Stimulated activated CD8-positive, alpha-beta memory T cell treated with anti-CD3 and anti-CD28 coated beads, Interleukin-7, amount 100 ng/mL, for 48 hours (primary cell): ENCODE results near the gene IER5L.
A peak's percentile ranks its signal among the peaks of the same experiment; 100 is the strongest.
"Not testable (repeated sequence)": the region's sequence is repeated elsewhere in the genome, so short reads cannot be mapped to it uniquely, and the experiment has no call there.

Source experiments
- DNase-seq, 2 donors: peaks; one replicate each; pipeline ENCODE4 v3.0.0-alpha.2; 2020; ENCODE audit warnings: low read depth in 1 of 2; ENCODE audit errors: extremely low read depth in 1 of 2

Gene IER5L

GRCh38 chr9:129204840-129205239 is 26.8 kb upstream of the IER5L start:
- no peak for DNase-seq

DNA sequence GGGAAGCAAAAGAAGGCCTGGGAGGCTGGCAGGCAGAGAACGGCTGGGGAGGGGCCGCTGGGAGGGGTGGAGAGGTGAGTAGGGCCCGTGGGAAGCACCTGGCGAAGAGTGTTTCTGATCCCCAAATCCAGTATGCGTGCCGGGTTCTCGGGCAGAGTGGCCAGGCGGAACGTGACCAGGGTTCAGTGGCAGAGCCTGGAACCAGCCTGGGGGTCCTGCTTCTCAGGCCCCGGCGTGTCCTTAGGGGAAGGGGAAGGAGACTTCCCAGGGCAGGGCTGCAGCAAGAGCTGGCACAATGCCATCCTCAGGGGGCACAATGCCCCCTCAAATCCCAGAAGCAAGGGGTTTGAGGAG is 25.5 kb upstream of the IER5L start:
- no peak for DNase-seq

DNA sequence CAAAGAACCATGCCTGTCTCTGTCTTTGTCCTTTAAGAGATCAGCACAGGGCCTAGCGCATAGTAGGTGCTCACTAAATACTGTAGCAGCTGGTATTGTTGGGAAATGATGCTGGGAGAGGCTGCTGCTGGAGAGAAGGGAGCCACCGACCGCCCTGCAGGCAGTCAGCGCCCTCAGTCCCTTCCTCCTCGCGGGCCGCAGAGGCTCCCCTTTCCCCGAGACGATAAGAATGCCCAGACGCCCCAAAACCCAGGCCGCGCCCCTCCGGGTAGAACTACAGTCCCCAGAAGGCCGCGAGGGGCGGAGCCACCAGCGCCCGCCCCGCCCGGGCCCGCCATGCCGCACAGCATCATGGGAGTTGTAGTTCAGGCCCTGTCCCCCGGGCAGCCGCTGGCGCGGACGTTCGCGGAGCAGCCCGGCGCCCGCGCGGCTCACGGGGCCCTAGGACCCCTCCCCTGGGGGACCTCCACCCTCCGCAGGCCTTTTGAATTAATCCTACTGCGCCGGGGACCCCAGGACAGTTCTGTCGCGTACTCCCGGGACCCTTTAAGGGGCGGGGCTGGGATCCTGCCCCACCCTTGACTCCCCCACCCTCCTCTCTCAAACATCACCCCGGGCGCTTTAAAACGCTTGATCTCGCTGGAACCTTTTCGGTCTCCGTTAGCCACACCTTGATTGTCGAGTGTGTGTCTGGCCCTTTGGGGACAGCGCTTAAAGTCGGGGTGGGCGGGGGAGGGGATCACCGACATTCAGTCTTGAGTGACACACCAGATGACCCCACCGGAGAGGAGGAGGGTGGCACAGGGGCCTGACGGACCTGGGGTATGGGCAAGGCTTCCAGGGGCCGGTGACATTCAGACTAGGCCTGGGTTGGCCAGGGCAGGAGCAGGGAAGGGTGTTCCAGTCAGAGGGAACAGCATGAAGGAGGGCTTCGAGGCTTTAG is 24.8 kb upstream of the IER5L start:
- peak; percentile 81 for DNase-seq

GRCh38 chr9:129201866-129202265 is 23.8 kb upstream of the IER5L start:
- no peak for DNase-seq

DNA sequence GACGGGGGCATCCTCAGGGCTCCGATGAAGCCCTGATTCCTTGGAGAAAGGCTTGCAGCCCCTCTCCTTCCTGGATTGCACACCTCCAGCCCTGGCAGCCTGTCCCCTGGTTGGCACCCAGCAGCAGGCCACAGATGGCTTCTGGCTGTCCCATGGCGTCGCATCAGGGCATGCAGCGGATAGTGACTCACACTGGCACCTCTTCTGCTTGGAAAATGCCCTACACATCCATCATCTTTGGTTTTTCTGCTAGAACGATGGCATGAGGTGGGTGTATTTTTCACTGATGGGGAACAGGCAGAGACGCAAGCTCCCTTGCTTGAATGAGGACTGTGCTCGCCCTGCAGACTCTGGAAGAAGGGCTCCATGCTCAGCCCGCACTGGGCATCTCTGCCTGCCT is 23.2 kb upstream of the IER5L start:
- DNase-seq = no peak

- no peak for DNase-seq
Measured at GRCh38 chr9:129200255-129200654, 22.2 kb upstream of the IER5L start.

GRCh38 chr9:129199044-129199435 is 21.0 kb upstream of the IER5L start:
- no peak for DNase-seq

DNA sequence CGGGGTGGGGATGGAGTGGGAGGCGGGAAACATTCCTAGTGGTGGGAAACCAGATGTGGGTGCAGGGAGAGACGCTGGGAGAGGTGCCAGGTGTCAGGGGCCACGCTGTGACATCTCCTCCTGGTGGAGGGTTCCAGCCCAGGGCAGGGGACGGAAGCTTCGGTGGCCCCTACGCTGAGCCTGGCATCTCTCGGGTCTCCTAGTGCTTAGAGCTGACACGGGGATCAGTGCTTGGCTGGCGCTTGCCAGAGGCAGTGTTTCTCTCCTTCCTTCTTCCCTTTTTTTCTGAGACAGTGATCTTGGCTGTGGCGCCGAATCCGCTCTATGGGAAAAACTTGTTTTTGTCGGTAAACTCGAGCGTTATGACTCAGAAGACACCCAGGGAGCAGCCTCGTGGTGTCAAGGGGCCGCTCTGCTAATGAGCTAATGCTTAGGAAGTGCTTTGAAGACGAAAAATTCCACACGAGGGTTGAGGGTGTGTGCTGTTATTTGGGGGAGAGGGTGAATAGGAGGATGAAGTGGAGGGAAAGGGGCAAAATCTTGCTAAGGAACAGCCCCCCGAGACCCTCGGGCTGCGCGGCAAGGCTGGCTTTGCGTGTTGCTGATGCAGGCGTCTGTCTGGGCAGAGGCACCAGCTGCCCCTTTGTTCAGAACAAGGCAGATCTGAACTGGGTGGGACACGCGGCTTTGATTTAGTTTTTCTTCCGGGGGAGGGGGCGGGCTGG is 20.4 kb upstream of the IER5L start:
- no peak for DNase-seq

DNA sequence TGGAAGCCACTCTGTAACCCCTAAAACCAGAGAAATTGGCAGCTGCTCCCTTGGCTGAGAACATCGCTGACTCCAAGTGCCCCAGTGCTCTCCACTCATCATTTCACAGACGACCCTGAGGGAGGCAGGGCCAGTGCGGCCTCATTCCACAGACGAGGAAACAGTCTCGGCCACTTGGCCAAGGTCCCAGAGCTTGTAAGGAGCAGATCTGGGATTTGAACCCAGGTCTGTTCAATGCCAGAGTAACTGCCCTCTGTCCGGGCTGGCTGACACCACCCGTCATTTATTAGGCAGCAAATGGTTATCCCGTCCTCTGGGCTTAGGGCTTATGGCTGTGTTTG is 19.9 kb upstream of the IER5L start:
- no peak for DNase-seq

DNA sequence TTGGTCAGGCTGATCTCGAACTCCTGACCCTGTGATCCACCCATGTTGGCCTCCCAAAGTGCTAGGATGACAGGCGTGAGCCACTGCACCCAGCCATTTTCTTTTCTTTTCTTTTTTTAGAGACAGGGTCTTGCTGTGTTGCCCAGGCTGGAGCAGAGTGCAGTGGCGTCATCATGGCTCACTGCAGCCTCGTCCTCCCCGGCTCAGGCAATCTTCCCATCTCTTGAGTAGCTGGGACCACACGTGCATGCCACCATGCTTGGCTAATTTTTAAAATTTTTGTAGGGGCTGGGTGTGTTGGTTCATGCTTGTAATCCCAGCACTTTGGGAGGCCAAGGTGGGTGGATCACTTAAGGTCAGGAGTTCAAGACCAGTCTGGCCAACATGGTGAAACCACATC is 19.0 kb upstream of the IER5L start:
- not testable (repeated sequence) for DNase-seq

- no peak for DNase-seq
Measured at GRCh38 chr9:129195606-129196005, 17.5 kb upstream of the IER5L start.

DNA sequence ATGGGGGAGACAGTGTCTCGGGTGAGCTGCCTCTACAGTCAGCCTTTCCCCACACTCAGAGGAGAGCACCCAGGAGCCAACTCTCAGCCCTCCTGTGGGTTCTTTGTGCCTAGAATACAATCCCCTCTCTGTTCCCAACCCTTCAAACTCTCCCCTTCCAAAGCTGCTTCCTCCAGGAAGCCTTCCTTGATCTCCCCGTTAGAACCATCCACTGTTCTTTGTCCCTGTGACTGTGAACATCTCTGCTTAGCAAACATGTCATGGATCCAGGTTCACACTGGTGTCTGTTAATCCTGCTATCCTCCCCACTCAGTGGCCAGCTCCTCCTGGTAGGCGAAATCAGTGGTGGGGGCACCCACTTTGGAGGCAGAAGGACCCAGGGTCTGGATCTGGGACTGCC is 16.2 kb upstream of the IER5L start:
- DNase-seq = no peak

- DNase-seq = no peak
Measured at GRCh38 chr9:129193655-129194054, 15.6 kb upstream of the IER5L start.

GRCh38 chr9:129191234-129191633 is 13.2 kb upstream of the IER5L start:
- no peak for DNase-seq

DNA sequence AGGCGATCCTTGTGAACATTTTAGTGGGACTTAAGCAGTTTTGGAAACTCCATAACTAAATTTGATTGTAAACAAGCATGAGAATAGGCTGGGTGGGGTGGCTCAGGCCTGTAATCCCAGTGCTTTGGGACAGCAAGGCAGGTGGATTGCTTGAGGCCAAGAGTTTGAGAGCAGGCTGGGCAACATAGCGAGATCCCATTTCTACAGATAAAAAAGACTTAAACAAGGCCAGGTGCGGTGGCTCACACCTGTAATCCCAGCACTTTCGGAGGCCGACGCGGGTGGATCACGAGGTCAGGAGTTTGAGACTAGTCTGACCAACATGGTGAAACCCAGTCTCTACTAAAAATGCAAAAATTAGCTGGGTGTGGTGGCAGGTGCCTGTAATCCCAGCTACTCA is 11.9 kb upstream of the IER5L start:
- DNase-seq = not testable (repeated sequence)

GRCh38 chr9:129187042-129187441 is 9.0 kb upstream of the IER5L start:
- no peak for DNase-seq

- no peak for DNase-seq
Measured at GRCh38 chr9:129185991-129186390, 7.9 kb upstream of the IER5L start.

DNA sequence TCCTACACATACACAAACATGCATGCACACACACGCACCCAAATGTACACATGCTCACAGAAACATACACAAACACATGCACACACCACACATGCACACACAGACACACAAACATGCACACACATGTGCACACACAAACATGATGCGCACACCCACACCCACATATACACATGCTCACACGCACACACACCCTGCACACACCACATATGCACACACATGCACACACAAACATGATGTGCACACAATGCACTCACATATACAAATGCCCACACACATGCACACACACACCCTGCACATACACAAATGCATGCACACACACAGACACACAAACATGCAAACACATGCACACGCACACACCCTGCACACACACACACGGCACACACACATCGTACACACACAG is 7.3 kb upstream of the IER5L start:
- no peak for DNase-seq

DNA sequence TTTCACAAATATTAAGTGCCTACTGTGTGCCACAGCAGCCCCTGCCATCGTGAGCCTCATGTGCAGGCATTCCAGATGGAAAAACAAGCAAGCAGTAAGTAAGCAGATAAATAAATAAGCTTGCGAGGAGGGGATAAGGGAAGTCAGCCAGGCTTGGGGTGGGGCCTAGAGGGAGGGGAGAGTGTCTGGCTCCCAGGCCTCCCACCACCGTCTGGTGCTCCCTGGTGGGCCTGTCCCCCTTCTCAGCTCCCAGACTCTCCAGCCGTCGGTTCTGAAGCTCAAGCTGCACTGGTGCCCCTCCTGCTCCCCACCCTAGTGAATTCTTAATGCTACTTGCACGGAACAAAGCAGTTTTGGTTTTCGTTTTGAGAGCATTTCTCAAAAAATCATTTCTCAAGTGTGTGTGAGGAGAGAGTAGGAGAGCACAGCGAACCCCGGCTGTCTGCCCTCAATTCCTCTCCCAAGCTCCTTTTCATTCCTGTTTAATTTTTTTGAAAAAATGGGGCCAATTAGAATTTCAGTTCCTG is 6.6 kb upstream of the IER5L start:
- DNase-seq = no peak

GRCh38 chr9:129184219-129184524 is 6.1 kb upstream of the IER5L start:
- DNase-seq = no peak

DNA sequence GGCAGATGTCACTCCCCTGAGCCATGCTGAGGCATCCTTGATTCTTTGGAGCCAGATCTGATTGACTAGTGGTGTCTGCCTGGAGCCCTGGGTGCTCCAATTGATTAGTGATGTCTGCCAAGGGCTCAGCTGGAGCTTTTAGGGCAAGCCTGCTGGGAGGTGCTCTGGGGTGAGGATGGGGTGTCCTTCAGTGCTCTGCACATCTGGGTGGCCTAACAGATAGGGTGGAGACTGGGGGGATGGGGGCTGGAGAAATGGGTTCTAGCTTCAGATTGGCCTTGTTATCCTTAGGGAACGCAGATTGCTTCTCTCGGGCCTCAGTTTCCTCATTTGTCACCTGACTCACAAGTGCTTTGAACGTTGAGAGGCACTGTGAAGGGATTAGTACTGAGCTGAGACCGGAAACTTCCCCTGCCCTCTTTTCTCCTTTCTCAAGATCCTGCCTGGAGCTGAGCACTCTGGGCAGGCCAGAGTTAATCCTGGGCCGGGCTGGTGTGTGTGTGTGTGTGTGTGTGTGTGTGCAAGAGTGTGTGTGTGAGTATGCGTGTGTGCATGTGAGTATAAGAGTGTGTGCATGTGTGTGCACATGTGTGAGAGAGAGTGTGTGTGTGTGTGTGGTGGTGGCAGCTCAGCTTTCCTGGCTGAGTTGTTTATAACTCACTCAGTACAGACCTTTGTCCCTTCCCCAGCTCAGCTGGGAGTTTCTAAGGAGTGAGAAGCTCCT is 5.6 kb upstream of the IER5L start:
- no peak for DNase-seq
